Fibroblast of the conjunctiva (primary cell): ENCODE data around the gene UBE2J2.

Experiments
- DNase-seq: peaks from one replicate; pipeline ENCODE4 v3.0.0-alpha.2; 2010; ENCODE audit warnings: low read depth

The UBE2J2 gene

GRCh38 chr1:1239614-1240347 is 33.9 kb downstream of the UBE2J2 start:
- DNase-seq = no peak

- no peak for DNase-seq
These were observed 34.4 kb downstream of the UBE2J2 start for GRCh38 chr1:1239227-1239613.

GRCh38 chr1:1238702-1239178 is 34.9 kb downstream of the UBE2J2 start:
- no peak for DNase-seq

GRCh38 chr1:1237874-1238701 is 35.6 kb downstream of the UBE2J2 start:
- DNase-seq = no peak

- DNase-seq = no peak
These were observed 36.4 kb downstream of the UBE2J2 start for GRCh38 chr1:1236945-1237873.

GRCh38 chr1:1236176-1236763 is 37.4 kb downstream of the UBE2J2 start:
- DNase-seq = no peak

GRCh38 chr1:1235016-1235744 is 38.5 kb downstream of the UBE2J2 start:
- no peak for DNase-seq

GRCh38 chr1:1234180-1234808 is 39.4 kb downstream of the UBE2J2 start:
- no peak for DNase-seq

GRCh38 chr1:1233567-1233892 is 40.1 kb downstream of the UBE2J2 start:
- DNase-seq = no peak

GRCh38 chr1:1232796-1233566 is 40.7 kb downstream of the UBE2J2 start:
- DNase-seq = no peak

- no peak for DNase-seq
These were observed 41.4 kb downstream of the UBE2J2 start, which contains the start of gene B3GALT6 for GRCh38 chr1:1232208-1232795. Gene B3GALT6 (plus strand): TSS chr1:1232237. CDS start chr1:1232279, 42 bp downstream.

GRCh38 chr1:1231400-1232207 is 42.0 kb downstream of the UBE2J2 start, which contains the start of gene SDF4:
Gene SDF4 (minus strand): TSS chr1:1232001. CDS start chr1:1228772, 3,229 bp downstream.
- peak; percentile 93 for DNase-seq

GRCh38 chr1:1230656-1231399 is 42.8 kb downstream of the UBE2J2 start:
- peak; percentile 36 for DNase-seq

- no peak for DNase-seq
These were observed 43.9 kb downstream of the UBE2J2 start for GRCh38 chr1:1229770-1230169.

GRCh38 chr1:1228596-1229321 is 44.9 kb downstream of the UBE2J2 start:
- no peak for DNase-seq

GRCh38 chr1:1228187-1228586 is 45.5 kb downstream of the UBE2J2 start:
- DNase-seq = no peak

- no peak for DNase-seq
These were observed 46.3 kb downstream of the UBE2J2 start for GRCh38 chr1:1227386-1227785.
